ES-I3 (cell line): ENCODE data around the gene STAMBPL1.

ENCODE experiments used
- H3K36me3 ChIP-seq: 2 replicates; pipeline ENCODE4 v1.6.1; 2013; ENCODE audit warnings: mild to moderate bottlenecking, low read length, control low read depth, moderate library complexity; ENCODE audit not compliant: insufficient read depth
- H3K4me1 ChIP-seq: 2 replicates; pipeline ENCODE4 v1.6.1; 2013; ENCODE audit warnings: mild to moderate bottlenecking, control low read depth, low read length; ENCODE audit not compliant: insufficient read depth
- H3K9ac ChIP-seq: 2 replicates; pipeline ENCODE4 v1.6.1; 2013; ENCODE audit warnings: low read depth, mild to moderate bottlenecking, low read length, moderate library complexity
- H3K9me3 ChIP-seq: 2 replicates; pipeline ENCODE4 v1.6.1; 2013; ENCODE audit warnings: mild to moderate bottlenecking, low read length, moderate library complexity; ENCODE audit not compliant: control insufficient read depth, insufficient read depth

STAMBPL1 gene

GRCh38 chr10:88971221-88972061 is 91.4 kb downstream of the STAMBPL1 start:
- Histone ChIP-seq H3K4me1 (no peaks in the 10 kb centered on the region), H3K36me3 (no peaks in the 10 kb centered on the region), H3K9ac (no peak overlapping the region), H3K9me3 (no peaks in the 10 kb centered on the region)
